DMS 273 treated with DMSO at 0.1 percent for 48 hours (cell line): ENCODE results near the gene PCCA.
A peak's percentile ranks its signal among the peaks of the same experiment; 100 is the strongest.

ENCODE experiments used
- DNase-seq: peaks from one replicate; lab custom pipeline; 2025; lab: John Stamatoyannopoulos, UW

PCCA gene

DNA sequence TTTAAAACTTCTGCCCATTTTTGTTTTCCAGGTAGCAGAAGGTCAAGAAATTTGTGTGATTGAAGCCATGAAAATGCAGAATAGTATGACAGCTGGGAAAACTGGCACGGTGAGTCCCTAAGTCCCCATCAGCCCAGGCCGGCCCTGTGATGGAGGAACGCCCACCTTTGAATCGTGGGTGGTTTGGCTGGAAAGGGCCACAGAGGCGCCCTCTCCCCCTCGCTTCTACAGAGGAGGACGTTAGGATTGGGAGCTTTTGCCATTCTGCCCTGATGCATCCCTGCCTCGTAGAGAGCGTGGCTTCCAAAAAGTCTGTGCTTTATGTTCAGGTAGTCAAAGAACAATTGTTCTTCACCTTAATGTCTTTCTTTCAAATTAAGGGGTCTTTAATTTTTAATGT, 438.8 kb downstream of the PCCA start:
- no peak for DNase-seq

DNA sequence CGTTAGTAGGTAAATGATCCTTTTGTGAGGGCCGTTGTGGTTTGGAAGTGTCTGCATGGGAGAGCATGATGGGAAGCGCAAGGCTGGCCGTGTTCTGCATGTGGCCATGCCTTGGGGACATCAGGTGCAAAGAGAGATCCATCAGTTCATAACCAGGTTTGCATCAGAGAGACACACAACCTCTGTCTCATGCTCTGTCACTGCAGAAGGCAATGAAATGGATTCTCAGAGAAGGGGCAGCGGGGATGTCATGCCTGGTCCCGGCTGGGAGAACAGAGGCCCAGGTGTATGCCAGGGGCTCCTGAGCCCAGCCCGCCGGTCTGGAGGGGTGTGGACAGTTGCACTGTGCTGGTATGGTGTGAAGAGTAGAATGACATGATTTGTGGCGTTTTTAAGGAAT, 439.5 kb downstream of the PCCA start:
- DNase-seq = no peak

DNA sequence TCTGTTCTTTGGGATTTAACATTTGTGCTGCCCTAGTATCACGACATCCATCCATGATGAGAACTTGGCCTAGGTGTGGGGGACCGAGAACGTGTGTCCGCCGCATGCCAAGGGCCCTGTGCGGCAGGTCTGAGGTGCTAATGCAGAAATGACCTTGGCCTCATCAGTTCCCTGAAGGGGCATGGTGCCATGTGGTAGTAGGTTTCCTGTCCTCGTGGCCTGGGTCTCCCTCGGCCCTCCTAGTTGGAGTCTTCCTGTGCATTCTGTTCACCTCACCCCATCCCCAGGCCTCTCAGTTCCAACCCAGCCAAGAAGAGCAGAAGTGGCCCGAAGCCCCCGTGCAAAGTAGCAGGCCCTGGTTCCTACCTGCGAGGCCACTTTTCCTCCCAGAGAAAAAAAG, 439.9 kb downstream of the PCCA start:
- no peak for DNase-seq

- DNase-seq = no peak
These were observed 440.9 kb downstream of the PCCA start for GRCh38 chr13:100529666-100530377.

DNA sequence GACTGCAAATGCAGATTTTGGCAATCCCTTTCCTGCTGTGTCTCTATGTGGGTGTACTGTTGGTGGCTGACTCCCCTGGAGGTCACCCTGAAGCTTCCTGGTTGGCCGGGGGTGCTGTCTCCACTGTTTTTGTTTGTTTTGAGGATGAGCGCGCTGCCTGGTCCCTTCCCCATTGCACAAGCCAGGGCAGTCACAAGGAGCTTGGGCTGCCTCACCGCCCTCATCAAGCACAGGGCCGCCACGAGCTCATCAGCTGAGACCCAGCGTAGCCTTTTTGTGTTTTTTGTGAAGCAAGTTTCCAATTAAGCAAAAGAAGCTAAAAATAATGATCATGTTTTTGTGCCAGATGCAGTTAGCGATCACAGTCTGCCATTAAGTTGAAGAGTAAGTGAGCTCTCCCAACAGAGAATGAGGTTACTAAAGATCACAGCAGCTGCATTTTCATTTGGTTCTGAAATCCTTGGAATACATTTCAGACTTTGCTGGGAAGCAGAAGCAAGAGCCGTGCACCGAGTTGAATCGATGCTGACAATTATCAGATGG, 441.8 kb downstream of the PCCA start:
- DNase-seq = no peak

DNA sequence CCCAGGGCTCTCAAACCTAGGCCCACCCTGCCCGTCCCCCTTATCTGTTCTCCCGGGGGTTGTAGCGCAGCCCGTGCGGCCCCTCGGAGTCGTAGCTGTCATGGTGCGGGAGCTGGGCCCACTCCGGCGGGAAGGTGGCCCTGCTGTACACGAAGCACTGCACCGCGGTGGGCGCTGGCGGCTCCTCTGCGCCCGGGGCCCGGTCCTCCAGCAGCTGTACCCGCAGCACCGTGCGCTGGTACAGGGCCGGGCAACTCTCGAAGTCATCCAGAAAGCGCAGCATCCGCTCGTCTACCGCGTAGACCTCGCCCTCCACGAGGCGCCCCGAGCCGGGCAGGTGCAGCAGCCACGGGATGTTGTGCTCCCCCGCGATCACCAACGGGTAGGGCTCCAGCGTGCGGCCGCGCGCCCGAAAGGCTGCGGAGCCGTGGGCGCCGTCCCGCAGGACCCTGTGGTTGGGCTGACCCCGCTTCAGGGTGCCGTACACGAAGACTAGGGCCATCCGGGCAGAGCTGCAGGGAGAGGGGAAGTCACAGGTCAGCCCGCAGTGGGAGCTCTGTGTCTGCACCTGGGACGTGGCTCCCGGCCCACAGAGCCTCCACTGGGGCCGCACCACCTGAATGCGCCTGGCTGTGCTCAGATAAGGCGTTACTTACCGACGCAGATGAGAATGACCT, 443.3 kb downstream of the PCCA start:
- DNase-seq = no peak

GRCh38 chr13:100532836-100533435, 444.0 kb downstream of the PCCA start:
- DNase-seq = no peak

DNA sequence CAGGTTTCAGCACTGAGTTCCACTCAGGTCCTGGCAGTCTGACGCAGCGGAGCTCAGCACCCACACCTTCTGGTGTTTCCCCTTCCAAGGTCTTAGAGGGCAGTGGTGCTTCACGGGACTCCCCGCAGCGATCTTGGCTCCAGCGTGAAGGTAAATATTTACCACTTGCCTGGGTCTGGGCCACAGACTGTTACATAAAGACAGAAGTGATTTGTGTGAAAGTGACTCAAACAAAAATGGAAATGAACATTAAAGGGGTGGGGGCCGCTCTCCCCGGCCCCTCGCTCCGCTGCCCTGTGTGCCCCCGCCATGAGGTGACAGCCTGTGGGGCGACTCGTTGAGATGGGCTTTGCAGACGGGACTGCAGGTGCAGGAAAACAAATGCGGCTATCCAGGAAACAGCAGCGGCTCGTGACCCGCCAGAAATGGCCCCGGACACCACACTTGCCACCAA, 444.7 kb downstream of the PCCA start:
- DNase-seq = no peak

DNA sequence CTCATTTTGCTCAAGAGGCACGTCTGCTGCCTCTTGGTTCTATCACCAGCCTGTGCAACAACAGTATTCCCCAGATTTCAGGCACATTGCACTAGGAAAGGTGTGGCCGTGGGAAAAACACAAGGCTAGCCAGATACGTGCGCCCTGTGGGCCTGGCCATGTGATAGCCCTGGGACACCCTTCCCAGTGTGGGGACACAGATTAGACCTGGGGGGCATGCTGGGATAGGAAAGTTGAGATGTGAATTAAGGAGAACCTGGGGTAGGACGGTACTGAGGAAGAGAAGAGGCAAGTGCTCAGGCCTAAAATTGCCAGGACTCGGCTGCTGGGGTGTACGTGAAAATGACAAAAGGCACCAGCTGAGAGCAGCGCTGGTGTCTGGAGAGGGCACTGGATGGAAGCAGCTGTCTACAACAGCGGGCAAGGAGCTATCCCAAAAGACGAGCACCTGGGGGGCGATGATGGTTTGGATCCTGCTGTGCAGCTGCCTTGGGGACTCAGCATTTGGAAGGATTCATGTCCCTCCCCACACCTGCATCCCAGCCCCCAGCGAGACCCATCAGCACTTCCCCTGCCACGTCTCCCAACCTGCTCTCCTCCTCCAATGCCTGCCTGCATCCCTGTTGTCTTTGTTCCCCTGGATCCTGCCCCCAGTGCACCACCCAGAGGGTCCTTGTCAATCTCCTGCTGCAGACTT, 445.4 kb downstream of the PCCA start:
- DNase-seq = no peak

- DNase-seq = no peak
These were observed 446.0 kb downstream of the PCCA start for GRCh38 chr13:100534911-100535310.

- DNase-seq = no peak
These were observed 446.7 kb downstream of the PCCA start for GRCh38 chr13:100535426-100536135.

- no peak for DNase-seq
These were observed 447.8 kb downstream of the PCCA start for GRCh38 chr13:100536643-100537180.

GRCh38 chr13:100537486-100537885, 448.6 kb downstream of the PCCA start:
- no peak for DNase-seq

DNA sequence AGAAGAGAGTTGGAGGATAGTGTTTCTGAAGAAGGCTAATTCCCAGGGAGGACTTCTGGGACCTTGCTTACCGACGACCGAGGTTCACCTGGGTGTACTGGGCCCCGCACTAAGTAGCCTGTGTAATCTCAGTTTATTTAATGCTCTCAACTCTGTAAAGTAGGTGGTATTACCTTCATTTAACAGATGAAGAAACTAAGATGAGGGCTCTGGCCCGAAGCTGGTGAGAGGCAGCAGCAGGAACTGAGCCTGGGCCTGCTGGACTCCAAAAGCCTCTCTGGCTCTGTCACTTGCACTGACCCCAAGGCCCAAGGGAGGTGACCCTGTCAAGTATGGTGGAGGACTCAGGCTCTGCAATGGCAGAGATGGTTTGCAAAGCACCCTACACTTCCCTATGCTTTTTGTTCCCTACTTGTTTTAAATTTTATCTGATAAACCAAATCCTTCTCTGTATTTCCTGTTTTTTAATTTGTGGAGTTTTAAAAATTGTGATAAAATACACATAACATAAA, 449.1 kb downstream of the PCCA start:
- DNase-seq = no peak

- no peak for DNase-seq
These were observed 451.7 kb downstream of the PCCA start for GRCh38 chr13:100540621-100541020.

GRCh38 chr13:100541897-100542825, 453.3 kb downstream of the PCCA start:
- no peak for DNase-seq

DNA sequence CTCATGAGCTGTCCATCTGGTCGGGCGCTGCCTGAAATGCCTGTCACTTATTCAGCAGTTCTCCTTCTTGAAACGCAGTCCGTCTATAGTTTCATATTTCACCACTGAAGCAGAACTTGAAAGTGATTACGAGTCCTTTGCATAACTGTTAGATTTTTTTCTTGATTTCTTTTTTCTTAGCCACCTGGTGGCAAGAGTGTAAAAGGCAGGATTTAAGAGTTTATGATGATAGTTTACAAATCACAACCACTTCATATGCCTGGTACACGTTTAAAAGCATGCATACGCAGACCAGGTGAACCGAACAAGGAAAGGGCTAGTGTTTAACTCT, 453.9 kb downstream of the PCCA start:
- DNase-seq = peak; percentile 4

- no peak for DNase-seq
These were observed 455.1 kb downstream of the PCCA start for GRCh38 chr13:100543872-100544602.

DNA sequence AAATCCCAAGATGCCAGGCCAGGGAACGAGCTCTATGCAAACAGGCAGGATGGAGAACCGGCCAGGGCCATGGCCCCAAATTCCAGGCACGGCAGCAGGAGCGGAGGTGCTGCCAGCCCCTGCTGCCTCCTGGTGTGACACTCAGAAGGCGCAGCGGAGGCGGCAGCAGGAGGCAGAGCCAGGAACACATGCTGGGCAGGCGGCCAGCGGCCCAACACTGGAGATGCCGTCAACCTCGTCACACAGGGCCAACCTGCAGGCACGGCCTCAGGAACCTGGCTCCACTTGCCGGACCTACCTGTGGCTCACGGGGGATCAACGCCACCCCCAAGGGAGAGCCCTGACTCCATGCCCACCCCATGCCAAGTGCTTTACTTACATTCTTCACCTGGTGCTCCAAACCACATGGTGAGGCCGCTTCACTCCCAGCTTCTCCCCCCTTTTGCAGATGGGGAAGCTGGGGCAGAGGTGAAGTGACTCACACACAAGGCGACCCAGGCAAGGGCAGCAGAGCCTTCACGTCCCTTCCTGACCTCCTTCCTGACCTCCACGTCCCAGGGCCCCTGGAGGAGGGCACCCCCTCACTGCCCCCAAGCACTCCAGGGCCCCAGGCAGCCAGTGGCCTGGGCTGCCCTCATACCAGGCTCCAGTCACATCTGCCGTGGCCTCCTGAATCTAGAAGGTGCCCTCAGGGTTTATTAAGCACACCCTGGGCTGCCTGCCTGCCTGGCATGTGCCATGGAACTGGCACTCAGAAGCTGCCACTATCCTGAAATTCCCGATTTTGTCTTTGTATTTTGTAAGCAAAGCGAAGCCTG, 456.2 kb downstream of the PCCA start:
- DNase-seq = no peak
